K562 (cell line): ENCODE measurements around the gene NYAP2. TPM values are rescaled to one million over a fixed set of nuclear protein-coding genes. Genes with fewer than 3 reads are reported as not detected.

ENCODE experiments used
- ATAC-seq: fragments of 200-7000 bp; cut with Tn5 transposase; 3 replicates; pipeline ENCODE4 v1.9.1; 2020; ENCODE audit warnings: moderate library complexity
- BruUV-seq: library from RNA; stranded (reverse); fragments of 400-500 nt; replicated peaks from 2 replicates; lab custom pipeline; 2021; lab: Mats Ljungman, UMichigan
- CTCF ChIA-PET: fragments of 300-600 bp; formaldehyde crosslinking; extraction: SDS; loops from one replicate; lab custom pipeline; 2021; ENCODE audit warnings: low intra/inter-chr PET ratio; lab: Yijun Ruan, JAX
- POLR2A ChIA-PET: fragments of 300-600, 350-650 bp; sonication (Branson Sonifier 250); formaldehyde crosslinking; extraction: SDS; loops from one replicate; lab custom pipeline; 2021; ENCODE audit warnings: antibody characterized with exemption, inconsistent platforms; lab: Yijun Ruan, JAX
- DNase-seq, 4 experiments: peaks; one replicate each; pipeline versions ENCODE4 v3.0.0 to v3.0.0-alpha.2; 2011 to 2018; ENCODE audit warnings: low spot score in 3 of 4, mixed read lengths in 3 of 4; ENCODE audit errors: extremely low read depth in 1 of 4
- FAIRE-seq: peaks from 2 replicates; lab custom pipeline; 2011; peaks lifted over from hg19 to GRCh38; lab: Jason Lieb, UNC
- H2AFZ ChIP-seq: 2 replicates; pipeline ENCODE4 v1.6.0; 2011; ENCODE audit warnings: low read depth, low read length, control low read depth, inconsistent platforms
- H3K27ac ChIP-seq: fragments of 200-600 bp; 3 replicates; pipeline ENCODE4 v1.8.0; 2011; ENCODE audit warnings: low read depth, mild to moderate bottlenecking, control low read depth, inconsistent platforms, low read length, moderate library complexity, mixed read lengths; ENCODE audit errors: extremely low read depth
- H3K27me3 ChIP-seq, 2 experiments: fragments of 300-600 bp in 1 of 2; 2 replicates in 1 of 2; 3 replicates in 1 of 2; pipeline versions ENCODE4 v1.6.0 to v1.8.0; 2011; ENCODE audit warnings: inconsistent platforms in 2 of 2, low read length in 2 of 2, mild to moderate bottlenecking in 1 of 2, mixed read lengths in 1 of 2, moderate library complexity in 1 of 2; ENCODE audit not compliant: control insufficient read depth in 2 of 2, insufficient read depth in 2 of 2
- H3K36me3 ChIP-seq: fragments of 300-600 bp; 3 replicates; pipeline ENCODE4 v1.8.0; 2011; ENCODE audit warnings: mild to moderate bottlenecking, low read length, inconsistent platforms; ENCODE audit not compliant: control insufficient read depth, insufficient read depth
- H3K4me1 ChIP-seq, 2 experiments: fragments of 200-600 bp in 1 of 2; replicated peaks in 1 of 2; 2 replicates in 1 of 2; 3 replicates in 1 of 2; pipeline versions ENCODE4 v1.5.1 to v1.8.0; 2011; ENCODE audit warnings: inconsistent platforms in 2 of 2, low read length in 2 of 2, mild to moderate bottlenecking in 1 of 2, mixed read lengths in 1 of 2, moderate library complexity in 1 of 2; ENCODE audit not compliant: control insufficient read depth in 2 of 2, insufficient read depth in 2 of 2
- H3K4me2 ChIP-seq: 2 replicates; pipeline ENCODE4 v1.6.1; 2011; ENCODE audit warnings: low read length, control low read depth, inconsistent platforms, mixed read lengths; ENCODE audit not compliant: insufficient read depth
- H3K4me3 ChIP-seq: fragments of 200-600 bp; sonication (generic), shearing (Covaris generic); 2 replicates; pipeline ENCODE4 v1.5.1; 2016; ENCODE audit warnings: control low read depth, inconsistent platforms
- H3K79me2 ChIP-seq: fragments of 200-600 bp; 3 replicates; pipeline ENCODE4 v1.8.0; 2011; ENCODE audit warnings: low read length, inconsistent platforms; ENCODE audit not compliant: control insufficient read depth, insufficient read depth
- H3K9ac ChIP-seq, 2 experiments: 2 replicates each; pipeline versions ENCODE4 v1.6.0 to v1.6.1; 2011; ENCODE audit warnings: low read depth in 2 of 2, low read length in 2 of 2, control low read depth in 1 of 2, inconsistent platforms in 1 of 2, mild to moderate bottlenecking in 1 of 2, mixed read lengths in 1 of 2; ENCODE audit not compliant: insufficient read depth in 1 of 2
- H3K9me1 ChIP-seq: one replicate; pipeline ENCODE4 v1.6.0; 2011; ENCODE audit warnings: inconsistent platforms, mild to moderate bottlenecking, low read length, moderate library complexity; ENCODE audit not compliant: control insufficient read depth, insufficient read depth
- H3K9me3 ChIP-seq: replicated peaks from 2 replicates; pipeline ENCODE4 v1.5.1; 2011; ENCODE audit warnings: low read depth, low read length, inconsistent platforms; ENCODE audit not compliant: control insufficient read depth, insufficient read depth
- H4K20me1 ChIP-seq: replicated peaks from 2 replicates; pipeline ENCODE4 v1.6.1; 2011; ENCODE audit warnings: low read length, inconsistent platforms, mixed read lengths; ENCODE audit not compliant: control insufficient read depth, insufficient read depth
- BCLAF1 ChIP-seq, 2 experiments: fragments of 450-650 bp in 1 of 2; IDR thresholded peaks; 2 replicates each; pipeline ENCODE4 v1.6.1; 2011 to 2017; ENCODE audit warnings: low read depth in 2 of 2, antibody characterized with exemption in 1 of 2, borderline replicate concordance in 1 of 2, low read length in 1 of 2, mild to moderate bottlenecking in 1 of 2, mixed read lengths in 1 of 2; ENCODE audit not compliant: control insufficient read depth in 1 of 2
- FOXJ2 ChIP-seq: fragments of 200-800 bp; sonication (Bioruptor generic); IDR thresholded peaks from 2 replicates; pipeline ENCODE4 v1.6.1; 2016; ENCODE audit warnings: missing genetic modification characterization, missing compliant biosample characterization
- GABPB1 ChIP-seq: sonication (generic); formaldehyde crosslinking; IDR thresholded peaks from 2 replicates; pipeline ENCODE4 v1.8.0; 2022; ENCODE audit warnings: mild to moderate bottlenecking, missing genetic modification reagents
- HNRNPK ChIP-seq: fragments of 200-400 bp; formaldehyde crosslinking; IDR thresholded peaks from one replicate; pipeline ENCODE4 v1.6.1; 2018; ENCODE audit warnings: mild to moderate bottlenecking, low read depth, low read length; ENCODE audit not compliant: poor library complexity, severe bottlenecking
- IRF1 ChIP-seq: sonication (generic); formaldehyde crosslinking; IDR thresholded peaks from 2 replicates; pipeline ENCODE4 v1.8.0; 2022; ENCODE audit warnings: missing genetic modification reagents, mild to moderate bottlenecking, borderline replicate concordance
- MYNN ChIP-seq, 2 experiments: sonication (generic); formaldehyde crosslinking in 1 of 2; IDR thresholded peaks; 2 replicates each; pipeline versions ENCODE4 v1.5.0 to v1.6.1; 2016 to 2020; ENCODE audit warnings: antibody characterized with exemption in 1 of 2, missing genetic modification reagents in 1 of 2
- POLR3G ChIP-seq: IDR thresholded peaks from 2 replicates; pipeline ENCODE4 v1.6.1; 2011; ENCODE audit not compliant: insufficient read length, insufficient replicate concordance; ENCODE audit errors: extremely low read depth
- RAD51 ChIP-seq: fragments of 450-650 bp; IDR thresholded peaks from 2 replicates; pipeline ENCODE4 v1.7.1; 2016; ENCODE audit warnings: low read depth, mild to moderate bottlenecking, borderline replicate concordance
- RNF2 ChIP-seq: sonication (generic); IDR thresholded peaks from 2 replicates; pipeline ENCODE4 v1.6.1; 2016
- SETDB1 ChIP-seq: IDR thresholded peaks from one replicate; pipeline ENCODE4 v1.6.1; 2012; ENCODE audit warnings: low read length, control low read depth, inconsistent platforms
- TFE3 ChIP-seq: fragments of 450-650 bp; formaldehyde crosslinking; IDR thresholded peaks from 2 replicates; pipeline ENCODE4 v1.4.0; 2020; ENCODE audit warnings: mild to moderate bottlenecking, mixed read lengths
- USF1 ChIP-seq: sonication (generic); formaldehyde crosslinking; IDR thresholded peaks from 2 replicates; pipeline ENCODE4 v1.9.0; 2022; ENCODE audit warnings: mild to moderate bottlenecking, missing genetic modification reagents
- ZBTB34 ChIP-seq: fragments of 250-450 bp; sonication (Bioruptor Pico); IDR thresholded peaks from 2 replicates; pipeline ENCODE4 v1.8.0; 2021; ENCODE audit warnings: mild to moderate bottlenecking, moderate library complexity
- ZC3H8 ChIP-seq: fragments of 450-650 bp; IDR thresholded peaks from 2 replicates; pipeline ENCODE4 v1.6.1; 2017
- ZNF445 ChIP-seq: fragments of 250-450 bp; sonication (Bioruptor Pico); IDR thresholded peaks from 2 replicates; pipeline ENCODE4 v1.4.0; 2020; ENCODE audit warnings: low read depth, mild to moderate bottlenecking, moderate library complexity
- WGBS: fragments of 100-300 bp; shearing (Covaris generic); methylation state at CpG from one replicate; pipeline ENCODE4 v1.1.6; 2016; ENCODE audit warnings: low coverage, mixed read lengths; ENCODE audit not compliant: insufficient coverage; ENCODE audit errors: missing lambda C conversion rate; 5-methylcytosine and 5-hydroxymethylcytosine counted together
- in situ Hi-C: fragments of 300-500 bp; cut with MboI; formaldehyde crosslinking; loops from 4 replicates; pipeline ENCODE4 v1.15.0; 2018; ENCODE audit warnings: inconsistent platforms, mixed read lengths
- intact Hi-C: fragments of 100-400 bp; cut with micrococcal nuclease; formaldehyde crosslinking; loops from 2 replicates; pipeline ENCODE4 v1.14.2; 2022
- polyA plus RNA-seq, 8 experiments: library from polyadenylated mRNA; depleted of rRNA in 4 of 8; stranded (reverse) in 5 of 8; unstranded in 3 of 8; fragments of >200 nt; fragmentation: Nextera tagmentation in 2 of 8; fragmentation: Illumina TruSeq in 1 of 8; extraction: Ambion mirVana in 2 of 8; extraction: Trizol in 1 of 8; gene quantifications; 2 replicates each; pipeline versions ENCODE4 v1.2.1 to v1.2.3, GENCODE V29; 2011 to 2014; ENCODE audit warnings: inconsistent platforms in 1 of 8, missing spikeins in 1 of 8
- total RNA-seq, 7 experiments: library from RNA; depleted of rRNA in 6 of 7; stranded (reverse); fragments of >200 nt in 6 of 7; fragmentation: Illumina TruSeq in 2 of 7; extraction: Trizol in 2 of 7; gene quantifications; 2 replicates each; pipeline versions ENCODE4 v1.2.1 to v1.2.3, GENCODE V29; 2011 to 2021; ENCODE audit warnings: low replicate concordance in 1 of 7

Gene NYAP2
- total and polyA plus RNA-seq, 9 of the 15 experiments (the other 6 are each of a cell fraction or from before 2014, with no cell fraction given): 0.03 to 0.04 (median 0.04) TPM; not detected in 3

GRCh38 chr2:225429717-225430116, 30.2 kb downstream of the NYAP2 start:
- DNase-seq: peak in 1 of 4 experiments; percentile 23
- in situ Hi-C loops: no loop called here
- H3K4me1 ChIP-seq: no peaks in the 10 kb centered on the region
- no peaks in the 10 kb centered on the region for H3K79me2 ChIP-seq
- no peak overlapping the region for H3K4me3 ChIP-seq
- ATAC-seq: no peak
- H3K9me3 ChIP-seq: no peaks in the 10 kb centered on the region
- H3K9ac ChIP-seq: no peak overlapping the region
- no peaks in the 10 kb centered on the region for H3K9me1 ChIP-seq
- no peak overlapping the region for H3K27ac ChIP-seq
- H3K27me3 ChIP-seq: no peaks in the 10 kb centered on the region
- no peak for FAIRE-seq
- no peaks in the 10 kb centered on the region for H3K36me3 ChIP-seq
- H4K20me1 ChIP-seq: no peaks in the 10 kb centered on the region
- intact Hi-C loops: no loop called here
- H3K4me2 ChIP-seq: no peak overlapping the region
- H2AFZ ChIP-seq: no peak overlapping the region
- ChIA-PET POLR2A (interaction anchor here (0.6 kb wide), 1 partner anchor 304 kb away, joined by 3 read pairs; no protein-coding TSS in a partner anchor), CTCF (no interaction called here)
- no TSS peak for BruUV-seq
- 12% methylated on average over 4 of the region's 4 CpGs for WGBS
- no peak for TF ChIP-seq POLR3G
- no peak for TF ChIP-seq GABPB1 (CRISPR knock-in tag)
- peak; percentile 42; the same call in 1 of the 2 replicates for TF ChIP-seq USF1
- no peak for TF ChIP-seq RNF2
- peak; percentile 86 for TF ChIP-seq MYNN (IDR thresholded peaks at IDR 0.05)
- no peak for TF ChIP-seq MYNN (CRISPR knock-in tag; IDR thresholded peaks at IDR 0.05)
- no peak for TF ChIP-seq BCLAF1 (IDR thresholded peaks at IDR 0.05; ENCODE audit: borderline replicate concordance in 1 of 2, control insufficient read depth in 1 of 2, low read depth in 2 of 2, low read length in 1 of 2)
- TF ChIP-seq HNRNPK: no peak
- TF ChIP-seq ZC3H8: no peak
- TF ChIP-seq IRF1: no peak
- peak; percentile 45; the same call in 1 of the 2 replicates for TF ChIP-seq RAD51
- TF ChIP-seq FOXJ2: peak; percentile 89
- no peak for TF ChIP-seq ZBTB34
- no peak for TF ChIP-seq ZNF445 (CRISPR knock-in tag)
- peak; percentile 93 for TF ChIP-seq TFE3 (CRISPR knock-in tag)
- TF ChIP-seq SETDB1: no peak
